ENCODE results near the gene XRCC4.

XRCC4 gene

DNA sequence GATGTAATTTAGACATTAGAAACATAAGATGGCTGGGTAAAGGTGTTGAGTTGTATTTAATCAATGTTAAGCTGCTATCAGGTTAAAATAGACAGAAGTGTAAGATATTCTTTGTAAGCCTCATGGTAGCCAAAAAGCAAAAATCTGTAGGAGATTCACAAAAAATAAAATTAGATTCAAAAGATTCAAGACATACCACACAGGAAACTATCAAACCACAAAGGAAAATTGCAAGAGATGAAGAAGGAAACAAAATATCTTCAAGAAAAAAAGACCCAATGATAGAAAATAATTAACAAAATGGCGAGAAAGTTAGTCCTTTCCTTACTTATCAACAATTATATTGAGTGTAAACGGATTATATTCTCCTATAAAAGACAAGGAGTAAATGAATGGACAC lies 15.3 kb downstream of the XRCC4 start:
- peaks cover 12 to 15% of the 10 kb centered on the region in 2 donors for H3K4me1 Mint-ChIP-seq
- H3K27ac Mint-ChIP-seq = no peak overlapping the region
- no peaks in the 10 kb centered on the region for H3K27me3 Mint-ChIP-seq
- no peak for DNase-seq
- H3K4me3 Mint-ChIP-seq = no peak overlapping the region
- H3K36me3 Mint-ChIP-seq = peaks cover 22 to 49% of the 10 kb centered on the region in 2 donors
- ATAC-seq (replicated peaks) = no peak
- peaks cover 17 to 27% of the 10 kb centered on the region in 2 donors for H3K9me3 Mint-ChIP-seq

DNA sequence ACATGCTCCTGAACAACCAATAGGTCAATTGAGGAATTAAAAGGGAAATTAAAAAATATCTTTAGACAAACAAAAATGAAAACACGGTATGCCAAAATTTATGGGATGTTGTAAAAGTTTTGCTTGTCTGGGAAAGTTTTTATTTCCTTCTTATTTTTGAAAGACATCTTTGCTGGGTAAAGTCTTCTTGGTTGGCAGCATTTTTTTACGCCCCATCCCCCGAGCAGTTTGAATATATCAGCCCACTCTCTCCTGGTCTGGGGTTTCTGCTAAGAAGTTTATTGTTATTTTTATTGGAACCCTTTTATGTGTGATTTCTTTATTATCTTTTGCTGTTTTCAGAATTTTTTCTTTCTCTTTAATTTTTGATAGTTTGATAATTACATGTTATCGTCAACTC lies 16.3 kb downstream of the XRCC4 start:
- ATAC-seq (replicated peaks) = no peak
- no peak for DNase-seq
- Mint-ChIP-seq H3K4me1 (peaks cover 12 to 15% of the 10 kb centered on the region in 2 donors), H3K4me3 (no peak overlapping the region), H3K27ac (no peak overlapping the region), H3K9me3 (peaks cover 17 to 27% of the 10 kb centered on the region in 2 donors), H3K27me3 (no peaks in the 10 kb centered on the region), H3K36me3 (peaks cover 22 to 51% of the 10 kb centered on the region in 2 donors)

DNA sequence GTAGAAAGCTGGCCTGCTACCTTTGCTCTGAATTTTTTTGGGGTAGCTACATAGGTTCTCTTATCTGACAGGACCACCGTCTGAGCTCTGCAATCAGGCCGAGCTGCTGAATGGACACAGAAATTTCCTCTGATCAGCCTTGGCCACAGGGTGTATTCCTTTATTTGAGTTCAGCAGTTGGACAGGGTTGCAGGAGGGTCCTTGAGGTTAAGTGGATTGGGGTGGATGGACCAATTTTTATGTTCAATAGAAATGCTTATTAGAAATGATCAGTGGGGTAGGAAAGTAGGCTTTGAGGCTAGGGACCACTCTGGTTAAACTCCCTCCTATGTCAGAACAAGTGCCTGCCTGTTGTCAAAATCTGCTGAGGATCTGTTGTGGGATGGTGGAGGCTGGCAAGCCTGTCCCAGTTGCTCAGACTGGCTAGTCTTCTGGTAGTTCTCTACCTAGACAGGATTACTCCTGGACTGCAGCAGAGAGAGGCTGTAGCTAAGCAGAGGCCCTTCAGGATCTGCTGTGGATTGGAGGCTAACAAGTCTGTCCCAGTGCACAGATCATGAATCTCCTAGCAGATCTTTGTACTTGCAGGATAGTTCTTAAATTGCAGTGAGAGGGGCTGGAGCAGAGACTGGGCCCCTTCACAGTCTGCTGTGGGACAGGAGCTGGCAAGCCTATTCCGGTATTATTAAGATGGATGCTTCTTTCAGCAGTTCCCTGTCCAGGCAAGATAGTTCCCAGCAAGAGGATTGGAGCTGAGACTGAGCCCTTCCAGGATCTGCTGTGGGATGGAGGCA lies 18.0 kb downstream of the XRCC4 start:
- Mint-ChIP-seq H3K4me1 (peaks cover 12 to 15% of the 10 kb centered on the region in 2 donors), H3K27me3 (no peaks in the 10 kb centered on the region), H3K27ac (no peak overlapping the region), H3K36me3 (peaks cover 22 to 50% of the 10 kb centered on the region in 2 donors), H3K9me3 (peaks cover 17 to 26% of the 10 kb centered on the region in 2 donors), H3K4me3 (no peak overlapping the region)
- DNase-seq = no peak
- no peak for ATAC-seq (replicated peaks)

DNA sequence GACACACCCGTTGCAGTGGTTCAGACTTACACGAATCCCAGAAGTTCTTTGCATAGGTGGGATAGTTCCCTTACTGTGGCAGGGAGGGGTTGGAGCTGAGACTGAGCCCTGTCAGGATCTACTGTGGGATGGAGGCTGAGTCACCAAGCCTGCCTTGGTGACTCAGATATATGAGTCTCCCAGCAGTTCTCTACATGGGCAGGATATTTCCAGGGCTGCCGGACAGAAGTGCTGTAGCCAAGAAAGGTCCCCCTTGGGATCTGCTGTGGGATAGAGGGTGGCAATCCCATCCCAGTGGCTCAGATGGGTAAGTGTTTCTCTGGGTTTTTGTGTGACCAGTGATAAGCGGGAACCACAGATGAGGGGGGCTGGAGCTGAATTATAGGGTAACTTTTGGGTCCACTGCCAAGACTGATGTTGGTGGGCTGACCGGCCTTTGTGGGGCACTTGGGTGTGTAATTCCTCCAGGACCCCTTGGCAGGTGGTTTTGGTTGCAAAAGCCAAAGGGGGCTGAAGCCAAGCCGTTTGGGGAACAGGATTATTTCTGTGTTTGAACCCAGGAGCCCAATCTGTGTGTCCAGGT lies 18.7 kb downstream of the XRCC4 start:
- Mint-ChIP-seq H3K4me3 (no peak overlapping the region), H3K36me3 (peaks cover 19 to 44% of the 10 kb centered on the region in 2 donors), H3K4me1 (peaks cover 12 to 15% of the 10 kb centered on the region in 2 donors)

DNA sequence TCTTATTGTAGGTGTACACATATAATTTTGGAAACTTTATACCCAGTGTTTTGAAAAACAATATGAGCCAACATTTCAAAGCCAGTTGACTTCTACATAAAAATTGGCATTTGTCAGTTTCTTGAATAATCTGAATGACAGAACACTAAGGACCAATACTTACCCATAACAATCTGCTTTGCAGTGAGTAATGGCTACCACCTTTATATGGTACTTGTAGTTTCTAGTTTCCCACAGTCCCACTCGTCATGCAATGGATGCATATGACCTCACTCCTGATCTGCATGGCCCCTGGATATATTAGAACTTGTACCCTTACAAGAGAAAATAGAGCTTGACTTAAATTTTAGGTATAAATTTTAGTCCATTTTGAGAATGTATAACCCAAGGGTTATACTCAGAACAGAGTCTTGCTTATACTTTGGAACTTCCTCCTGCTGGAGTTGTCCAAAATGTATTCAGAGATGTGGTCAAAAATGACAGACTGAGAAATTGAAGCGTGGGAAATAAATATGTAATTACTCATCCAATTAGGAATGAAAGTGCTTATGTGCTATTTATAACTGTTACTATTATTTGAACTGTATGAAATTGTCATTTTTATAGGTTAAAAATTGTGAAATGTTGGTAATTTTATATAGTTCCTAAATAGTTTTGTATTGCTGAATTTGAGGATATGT lies 19.5 kb downstream of the XRCC4 start:
- Mint-ChIP-seq H3K4me1 (peaks cover 11 to 13% of the 10 kb centered on the region in 2 donors), H3K4me3 (no peak overlapping the region), H3K27ac (no peak overlapping the region), H3K36me3 (peaks cover 16 to 38% of the 10 kb centered on the region in 2 donors), H3K9me3 (peaks cover 15 to 22% of the 10 kb centered on the region in 2 donors), H3K27me3 (no peaks in the 10 kb centered on the region)
- ATAC-seq (replicated peaks) (no peak), DNase-seq (no peak)

More for the DNA sequence above, 18.7 kb downstream of the XRCC4 start:
- Mint-ChIP-seq H3K9me3 (peaks cover 16 to 23% of the 10 kb centered on the region in 2 donors), H3K27me3 (no peaks in the 10 kb centered on the region), H3K27ac (no peak overlapping the region)
- ATAC-seq (replicated peaks) (no peak), DNase-seq (no peak)

DNA sequence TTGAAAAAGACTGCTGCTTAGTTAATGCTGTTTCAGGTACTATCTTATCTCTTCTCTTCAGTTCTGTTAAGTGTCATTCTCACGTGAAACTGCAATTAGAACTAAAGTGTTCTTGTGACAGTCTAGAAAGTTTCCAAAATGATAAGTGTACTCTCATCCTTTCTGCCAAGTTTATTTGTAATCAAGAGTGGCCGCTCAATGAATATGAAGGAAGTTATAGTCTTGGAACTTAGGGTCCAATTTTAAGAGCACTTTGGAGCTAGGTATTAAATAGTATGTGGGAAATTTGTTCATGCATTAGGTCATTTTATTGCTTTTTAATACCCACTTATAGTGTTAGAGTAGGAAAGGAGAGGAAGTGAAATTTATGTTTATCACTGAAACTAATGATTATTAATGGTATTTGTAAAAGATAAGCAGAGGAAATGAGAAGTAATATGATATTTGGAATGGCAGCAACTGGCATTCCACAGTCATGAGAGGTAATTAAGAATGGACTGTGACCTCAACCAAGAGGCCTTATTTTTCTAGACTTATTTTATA lies 20.4 kb downstream of the XRCC4 start:
- Mint-ChIP-seq H3K27me3 (no peaks in the 10 kb centered on the region), H3K27ac (no peak overlapping the region), H3K36me3 (peaks cover 10 to 29% of the 10 kb centered on the region in 2 donors), H3K4me1 (peaks cover 3% of the 10 kb centered on the region in 2 donors), H3K9me3 (peaks cover 10 to 12% of the 10 kb centered on the region in 2 donors), H3K4me3 (no peak overlapping the region)
- no peak for DNase-seq
- ATAC-seq (replicated peaks) = no peak

DNA sequence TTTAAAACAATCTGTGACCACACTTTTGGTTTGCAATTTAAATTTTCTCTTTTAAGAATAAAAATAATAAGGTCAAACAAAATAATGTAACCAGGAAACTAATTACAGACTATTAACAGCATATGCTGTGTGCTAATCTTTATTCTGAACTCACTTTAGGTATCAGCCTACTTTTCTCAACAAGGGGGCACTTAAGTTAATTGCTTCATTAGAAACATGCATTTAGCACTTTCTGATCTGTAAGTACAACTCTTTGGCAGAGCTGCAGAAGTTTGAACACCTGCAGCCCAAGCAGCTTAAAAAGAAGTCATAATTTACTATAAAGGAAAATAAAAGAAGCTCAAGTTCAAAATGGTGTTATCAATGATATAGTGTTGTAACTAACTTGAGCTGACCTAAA lies 21.7 kb downstream of the XRCC4 start:
- no peak for ATAC-seq (replicated peaks)
- Mint-ChIP-seq H3K9me3 (peaks cover 3 to 5% of the 10 kb centered on the region in 2 donors), H3K4me1 (peaks cover 0 to 2% of the 10 kb centered on the region in 2 donors), H3K4me3 (no peak overlapping the region), H3K27me3 (no peaks in the 10 kb centered on the region), H3K27ac (no peak overlapping the region), H3K36me3 (peaks cover 5 to 19% of the 10 kb centered on the region in 2 donors)
- no peak for DNase-seq

DNA sequence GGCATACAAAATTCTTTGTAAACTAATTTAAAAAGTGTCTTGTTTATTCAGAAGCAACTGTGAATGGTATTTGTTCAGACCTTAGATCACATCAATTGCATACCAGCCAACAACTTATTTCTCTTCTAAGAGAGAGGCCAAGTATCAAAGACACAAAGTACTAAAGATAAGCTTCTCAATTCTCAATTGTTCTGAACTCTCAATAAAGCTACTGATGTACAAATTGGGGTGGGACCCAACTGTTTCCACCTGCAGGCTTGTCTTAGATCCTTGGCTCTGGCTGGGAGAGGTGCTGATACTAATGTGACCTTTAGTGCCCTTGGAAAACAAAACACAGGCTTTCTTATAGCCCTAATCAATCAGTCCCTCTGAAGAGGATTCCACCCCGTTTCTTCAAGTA lies 22.1 kb downstream of the XRCC4 start:
- Mint-ChIP-seq H3K4me3 (no peak overlapping the region), H3K27ac (no peak overlapping the region)
- no peak for ATAC-seq (replicated peaks)

DNA sequence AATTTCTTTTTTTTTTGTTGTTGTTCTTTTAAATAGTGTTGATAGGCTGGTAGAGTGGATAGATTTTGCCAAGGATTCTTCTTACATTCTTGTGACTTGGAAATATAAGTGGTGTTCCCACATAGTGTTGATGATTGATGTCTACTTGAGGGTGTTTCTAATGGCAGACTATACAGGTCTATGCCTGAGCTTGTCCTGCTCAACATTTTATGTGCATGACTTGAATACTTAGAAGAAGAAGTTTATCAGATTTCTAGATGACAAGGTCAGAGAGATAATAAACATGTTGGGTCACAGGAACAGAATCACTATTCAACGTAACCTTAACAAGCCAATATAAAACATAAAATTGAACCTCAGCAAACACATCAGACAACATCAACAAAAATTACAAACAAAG lies 24.2 kb downstream of the XRCC4 start:
- peaks cover 3 to 7% of the 10 kb centered on the region in 2 donors for H3K36me3 Mint-ChIP-seq
- ATAC-seq (replicated peaks) (no peak), DNase-seq (no peak)
- H3K27ac Mint-ChIP-seq = no peak overlapping the region
- no peaks in the 10 kb centered on the region for H3K9me3 Mint-ChIP-seq
- H3K4me1 Mint-ChIP-seq = no peaks in the 10 kb centered on the region
- H3K4me3 Mint-ChIP-seq = no peak overlapping the region
- H3K27me3 Mint-ChIP-seq = no peaks in the 10 kb centered on the region

More for the DNA sequence above, 22.1 kb downstream of the XRCC4 start:
- peaks cover 0 to 2% of the 10 kb centered on the region in 2 donors for H3K4me1 Mint-ChIP-seq
- peaks cover 0 to under 1% of the 10 kb centered on the region in 2 donors for H3K9me3 Mint-ChIP-seq
- H3K27me3 Mint-ChIP-seq = no peaks in the 10 kb centered on the region
- peaks cover 3 to 14% of the 10 kb centered on the region in 2 donors for H3K36me3 Mint-ChIP-seq
- no peak for DNase-seq

DNA sequence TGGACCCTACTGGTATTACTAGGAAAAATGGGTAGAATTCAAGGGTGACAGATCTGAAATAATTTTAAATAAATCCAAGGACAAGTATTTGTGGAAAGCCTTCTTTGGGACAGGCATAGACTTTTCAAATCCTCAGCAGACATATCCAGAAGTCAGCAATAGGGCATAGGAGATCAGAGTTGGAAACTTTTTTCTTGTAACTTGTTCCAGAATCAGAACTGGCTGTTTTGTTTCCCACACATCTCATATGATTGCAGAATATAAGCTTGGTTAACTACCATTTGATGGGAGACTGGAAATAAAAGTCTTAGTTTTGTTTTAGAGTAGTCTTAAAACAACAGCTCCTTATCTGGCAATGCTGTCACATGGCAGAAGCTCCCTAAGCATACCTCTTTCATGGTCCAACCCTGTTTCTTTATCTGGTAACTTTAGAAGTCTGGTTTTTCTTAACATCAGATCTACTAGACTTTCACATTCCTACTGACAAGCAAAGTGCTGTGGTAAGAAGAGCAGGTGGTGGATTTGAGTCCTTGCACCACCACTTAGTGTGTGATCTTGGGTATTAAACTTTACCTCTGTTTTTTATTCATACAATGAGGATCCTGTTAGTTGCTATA lies 25.1 kb downstream of the XRCC4 start:
- Mint-ChIP-seq H3K4me3 (no peak overlapping the region), H3K27me3 (no peaks in the 10 kb centered on the region), H3K4me1 (no peaks in the 10 kb centered on the region), H3K27ac (no peak overlapping the region), H3K9me3 (no peaks in the 10 kb centered on the region), H3K36me3 (peaks cover 3 to 12% of the 10 kb centered on the region in 2 donors)
- DNase-seq = no peak
- ATAC-seq (replicated peaks) = no peak

DNA sequence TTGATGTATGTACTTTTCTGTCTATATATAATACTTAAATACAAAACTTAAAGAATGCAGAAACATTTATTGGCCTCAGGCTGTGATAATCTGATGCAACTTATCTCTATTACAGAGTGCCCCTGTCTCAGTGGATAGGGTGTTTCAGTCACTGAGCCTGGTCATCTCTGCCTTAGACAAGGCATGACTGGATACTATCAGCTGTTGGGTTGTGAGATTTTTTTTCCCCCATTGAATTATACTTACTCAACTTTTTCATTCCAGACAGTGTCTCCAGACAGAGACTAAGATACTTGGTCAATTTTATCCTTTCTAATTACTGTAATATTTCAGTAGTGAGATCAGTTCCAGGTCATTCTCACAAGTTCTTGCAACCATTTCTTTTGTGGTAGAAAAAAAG lies 26.7 kb downstream of the XRCC4 start:
- no peak for DNase-seq
- H3K4me1 Mint-ChIP-seq = no peaks in the 10 kb centered on the region

DNA sequence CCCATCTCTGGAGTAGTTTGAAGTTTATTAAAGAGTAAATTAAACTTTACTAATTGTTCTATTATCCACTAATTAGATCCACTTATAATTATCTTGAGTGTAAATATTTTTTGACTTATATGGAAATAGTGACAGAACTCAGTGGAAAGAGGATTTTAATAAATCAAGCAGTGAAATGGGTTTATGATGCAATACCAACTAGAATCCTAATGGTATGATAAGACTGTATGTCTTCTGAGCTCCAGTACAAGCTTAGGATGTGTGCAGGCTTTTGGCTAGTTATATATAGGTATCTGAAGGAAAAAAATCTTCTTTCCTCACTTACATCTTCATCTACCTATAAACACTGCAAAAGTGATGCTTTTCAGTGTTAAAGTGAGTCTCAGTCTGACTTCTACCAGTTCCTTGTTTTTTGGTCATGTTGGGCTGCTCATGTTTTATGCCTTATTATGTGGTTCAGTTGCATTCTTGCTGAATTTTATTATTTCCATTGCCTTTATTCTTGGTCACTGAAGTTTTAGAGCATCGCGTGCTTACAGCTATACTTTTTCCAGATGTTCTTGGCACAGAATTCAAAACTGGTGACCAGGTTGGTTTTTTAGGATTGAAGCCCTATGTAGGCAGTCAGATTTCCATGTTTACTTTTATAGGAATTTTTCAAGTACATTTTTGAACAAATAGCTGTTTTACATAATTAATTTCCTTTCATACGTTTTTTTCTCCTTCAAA lies 30.5 kb downstream of the XRCC4 start:
- no peak overlapping the region for H3K27ac Mint-ChIP-seq
- no peak overlapping the region for H3K4me3 Mint-ChIP-seq
- no peak for ATAC-seq (replicated peaks)
- peaks cover 0 to 6% of the 10 kb centered on the region in 2 donors for H3K9me3 Mint-ChIP-seq
- no peak for DNase-seq
- H3K36me3 Mint-ChIP-seq = peaks cover 15 to 21% of the 10 kb centered on the region in 2 donors
- no peaks in the 10 kb centered on the region for H3K4me1 Mint-ChIP-seq
- no peaks in the 10 kb centered on the region for H3K27me3 Mint-ChIP-seq

More for the DNA sequence above, 26.7 kb downstream of the XRCC4 start:
- Mint-ChIP-seq H3K36me3 (peaks cover 3 to 9% of the 10 kb centered on the region in 2 donors), H3K9me3 (no peaks in the 10 kb centered on the region), H3K27ac (no peak overlapping the region), H3K4me3 (no peak overlapping the region), H3K27me3 (no peaks in the 10 kb centered on the region)
- ATAC-seq (replicated peaks) = no peak

DNA sequence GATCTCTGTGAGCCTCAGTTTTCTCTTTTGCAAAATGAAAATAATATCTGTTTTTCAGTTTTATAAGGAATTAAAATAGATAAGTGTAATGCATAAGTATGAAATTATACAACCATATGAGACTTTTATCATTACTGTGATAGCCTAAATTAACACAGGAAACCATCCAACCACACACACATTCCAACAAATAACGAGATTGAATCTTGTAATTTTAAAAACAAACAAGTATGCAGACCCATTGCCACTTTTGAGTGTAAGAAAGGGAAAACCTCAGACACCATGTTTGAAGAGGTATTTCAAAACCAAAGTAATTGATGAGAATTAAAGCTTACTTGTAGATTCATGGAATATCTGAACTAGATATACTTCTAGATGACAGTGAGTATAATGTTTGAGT lies 32.0 kb downstream of the XRCC4 start:
- no peak for ATAC-seq (replicated peaks)
- H3K27me3 Mint-ChIP-seq = no peaks in the 10 kb centered on the region
- peaks cover 28 to 36% of the 10 kb centered on the region in 2 donors for H3K36me3 Mint-ChIP-seq
- no peaks in the 10 kb centered on the region for H3K4me1 Mint-ChIP-seq
- H3K4me3 Mint-ChIP-seq = no peak overlapping the region
- peaks cover under 1 to 10% of the 10 kb centered on the region in 2 donors for H3K9me3 Mint-ChIP-seq
- H3K27ac Mint-ChIP-seq = no peak overlapping the region
- DNase-seq = no peak

All from stimulated activated naive B cell treated with anti-CD40 and anti-IgM and Interleukin-4, amounts not matched to agents 10 μg/mL and 1 μg/mL and 100 μg/mL, for 72 hours (primary cell).